Measurements from ENCODE around the gene OSCP1.

DNA sequence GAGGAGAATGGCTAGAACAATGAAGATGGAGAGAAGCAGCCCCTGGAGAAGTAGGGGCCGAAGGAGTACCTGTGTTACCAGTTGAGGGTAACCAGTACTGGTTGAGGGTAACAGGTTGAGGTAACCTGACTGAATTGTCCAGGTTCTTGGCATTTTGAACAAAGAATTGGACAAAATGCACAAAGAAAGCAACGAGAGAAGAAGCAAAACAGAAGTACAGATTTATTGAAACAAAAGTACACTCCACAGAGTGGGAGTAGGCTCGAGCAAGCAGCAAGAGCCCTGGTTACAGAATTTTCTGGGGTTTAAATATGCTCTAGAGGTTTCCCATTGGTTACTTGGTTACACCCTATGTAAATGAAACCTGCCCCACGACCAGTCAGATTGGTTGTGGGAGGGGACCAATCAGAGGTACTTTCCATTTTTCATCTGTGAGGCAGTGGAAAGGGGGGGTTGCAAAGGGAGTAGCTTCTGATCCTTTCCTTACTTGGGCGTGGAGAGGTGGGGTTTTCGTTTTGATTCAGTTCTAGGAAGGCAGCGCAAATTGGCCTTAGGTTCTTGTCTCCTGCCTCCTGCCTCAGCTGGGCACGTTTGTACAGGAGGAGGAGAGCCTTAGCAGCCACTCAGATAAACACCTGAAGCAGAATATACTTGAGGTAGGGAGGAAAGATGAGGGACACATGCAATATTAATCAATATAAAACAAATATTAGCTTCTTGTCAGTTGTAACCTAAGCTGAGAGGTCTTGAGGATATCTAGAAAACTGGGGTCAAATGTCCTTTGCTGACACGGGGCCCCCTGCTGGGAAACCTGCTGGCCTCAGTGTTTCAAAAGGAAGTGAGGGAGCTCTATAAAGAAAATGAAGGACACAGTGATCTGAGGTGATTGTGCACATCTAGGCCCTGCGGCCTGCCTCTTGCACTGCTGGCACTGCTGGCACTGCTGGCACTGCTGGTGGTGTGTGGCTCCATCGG is 38.3 kb downstream of the OSCP1 start:
- TF ChIP-seq, protein P1, sequence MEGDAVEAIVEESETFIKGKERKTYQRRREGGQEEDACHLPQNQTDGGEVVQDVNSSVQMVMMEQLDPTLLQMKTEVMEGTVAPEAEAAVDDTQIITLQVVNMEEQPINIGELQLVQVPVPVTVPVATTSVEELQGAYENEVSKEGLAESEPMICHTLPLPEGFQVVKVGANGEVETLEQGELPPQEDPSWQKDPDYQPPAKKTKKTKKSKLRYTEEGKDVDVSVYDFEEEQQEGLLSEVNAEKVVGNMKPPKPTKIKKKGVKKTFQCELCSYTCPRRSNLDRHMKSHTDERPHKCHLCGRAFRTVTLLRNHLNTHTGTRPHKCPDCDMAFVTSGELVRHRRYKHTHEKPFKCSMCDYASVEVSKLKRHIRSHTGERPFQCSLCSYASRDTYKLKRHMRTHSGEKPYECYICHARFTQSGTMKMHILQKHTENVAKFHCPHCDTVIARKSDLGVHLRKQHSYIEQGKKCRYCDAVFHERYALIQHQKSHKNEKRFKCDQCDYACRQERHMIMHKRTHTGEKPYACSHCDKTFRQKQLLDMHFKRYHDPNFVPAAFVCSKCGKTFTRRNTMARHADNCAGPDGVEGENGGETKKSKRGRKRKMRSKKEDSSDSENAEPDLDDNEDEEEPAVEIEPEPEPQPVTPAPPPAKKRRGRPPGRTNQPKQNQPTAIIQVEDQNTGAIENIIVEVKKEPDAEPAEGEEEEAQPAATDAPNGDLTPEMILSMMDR (IDR thresholded peaks at IDR 0.05; ENCODE audit: extremely low read depth in 1 of 2, insufficient read depth in 1 of 2, low read depth in 1 of 2, low read length in 2 of 2): no peak
- TF ChIP-seq GATA2 (IDR thresholded peaks at IDR 0.05; ENCODE audit: insufficient read depth, insufficient read length, low read depth, low read length) (no peak), EZH2 (IDR thresholded peaks at IDR 0.05; ENCODE audit: borderline replicate concordance, low read depth, low read length, severe bottlenecking) (no peak), POLR2A (IDR thresholded peaks at IDR 0.05; ENCODE audit: low read depth, low read length) (no peak), FOS (IDR thresholded peaks at IDR 0.05; ENCODE audit: borderline replicate concordance, insufficient read depth, low read length) (no peak), MAX (IDR thresholded peaks at IDR 0.05; ENCODE audit: insufficient read depth, insufficient read length) (no peak), MYC (IDR thresholded peaks at IDR 0.05; ENCODE audit: low read depth, low read length) (no peak), POLR2AphosphoS5 (IDR thresholded peaks at IDR 0.05; ENCODE audit: insufficient read depth, low read depth, low read length) (no peak), JUN (IDR thresholded peaks at IDR 0.05; ENCODE audit: borderline replicate concordance, insufficient read depth, insufficient read length, low read depth) (no peak)

Data from endothelial cell of umbilical vein (primary cell).